Spleen (tissue), 11 donors: ENCODE measurements around the gene AVPR1B. TPM values are rescaled to one million over a fixed set of nuclear protein-coding genes. Genes with fewer than 3 reads are reported as not detected.

ENCODE experiments used
- DNase-seq: peaks from one replicate; pipeline ENCODE4 v3.0.0-alpha.2; 2020
- H3K27ac ChIP-seq, 8 donors: fragments of 200-600 bp; sonication (generic) in 7 of 8; 1 replicate in 4 of 8; 2 replicates in 4 of 8; pipeline versions ENCODE4 v1.5.0 to v1.8.0; 2016 to 2021; ENCODE audit warnings: inconsistent platforms in 4 of 8, mild to moderate bottlenecking in 4 of 8, moderate library complexity in 1 of 8
- H3K27me3 ChIP-seq, 7 donors: fragments of 200-600 bp; sonication (generic) in 6 of 7; replicated peaks in 1 of 7; 1 replicate in 4 of 7; 2 replicates in 3 of 7; pipeline versions ENCODE4 v1.5.0 to v1.8.0; 2016 to 2021; ENCODE audit warnings: inconsistent platforms in 3 of 7, mild to moderate bottlenecking in 1 of 7
- H3K36me3 ChIP-seq, 6 donors: fragments of 200-600 bp; sonication (generic) in 5 of 6; 1 replicate in 4 of 6; 2 replicates in 2 of 6; pipeline versions ENCODE4 v1.5.0 to v1.8.0; 2016 to 2021; ENCODE audit warnings: inconsistent platforms in 2 of 6
- H3K4me1 ChIP-seq, 6 donors: fragments of 200-600 bp; sonication (generic) in 5 of 6; 1 replicate in 3 of 6; 2 replicates in 3 of 6; pipeline versions ENCODE4 v1.5.0 to v1.8.0; 2016 to 2021; ENCODE audit warnings: inconsistent platforms in 3 of 6
- H3K4me3 ChIP-seq, 8 donors: fragments of 200-600 bp; sonication (generic) in 7 of 8; 1 replicate in 4 of 8; 2 replicates in 4 of 8; pipeline versions ENCODE4 v1.5.0 to v1.8.0; 2016 to 2021; ENCODE audit warnings: inconsistent platforms in 4 of 8, mild to moderate bottlenecking in 4 of 8, moderate library complexity in 2 of 8
- H3K9me3 ChIP-seq, 8 donors: fragments of 200-600 bp; sonication (generic) in 7 of 8; 1 replicate in 4 of 8; 2 replicates in 4 of 8; pipeline versions ENCODE4 v1.5.0 to v1.8.0; 2016 to 2021; ENCODE audit warnings: inconsistent platforms in 4 of 8
- POLR2A ChIP-seq, 3 donors: fragments of 450-650 bp; IDR thresholded peaks; one replicate each; pipeline ENCODE4 v1.5.1; 2017; ENCODE audit warnings: antibody characterized with exemption in 3 of 3, mild to moderate bottlenecking in 1 of 3
- POLR2AphosphoS5 ChIP-seq, 3 donors: sonication (generic); formaldehyde crosslinking; IDR thresholded peaks; one replicate each; pipeline ENCODE4 v1.5.1; 2017; ENCODE audit warnings: antibody characterized with exemption in 3 of 3
- WGBS, 5 donors: extraction: QIAGEN DNeasy Blood & Tissue Kit in 3 of 5; methylation state at CpG; one replicate each; pipeline versions ENCODE4 v1.1.5 to v1.1.7; 2013 to 2018; 5-methylcytosine and 5-hydroxymethylcytosine counted together
- intact Hi-C: fragments of 100-400 bp; cut with DNase I; formaldehyde crosslinking; loops from one replicate; pipeline ENCODE4 v1.15.0; 2023; ENCODE audit warnings: low total_unique reads
- polyA plus RNA-seq, 3 donors: library from polyadenylated mRNA; stranded (reverse); fragments of 200-250 nt; gene quantifications; one replicate each; pipeline ENCODE4 v1.2.1, GENCODE V29; 2013
- total RNA-seq, 7 donors: library from RNA; depleted of rRNA in 3 of 7; stranded (reverse); fragments of >200 nt in 3 of 7; fragmentation: NEBNext Ultra II Directional in 4 of 7; extraction: Animal tissue kit (Norgen Biotek cat#: 25700) in 4 of 7; gene quantifications; one replicate each; pipeline versions ENCODE4 v1.1.0 to v1.2.1, GENCODE V29; 2016 to 2021
- TF ChIP-seq, protein P1 (sequence below), 11 experiments: fragments of 200-600 bp in 7 of 11; fragments of 450-650 bp in 4 of 11; sonication (generic) in 4 of 11; IDR thresholded peaks in 8 of 11; conservative IDR thresholded peaks in 3 of 11; 1 replicate in 7 of 11; 2 replicates in 4 of 11; pipeline versions ENCODE4 v1.4.0 to v1.8.0; 2016 to 2021; ENCODE audit warnings: antibody characterized with exemption in 11 of 11, inconsistent platforms in 4 of 11, mild to moderate bottlenecking in 1 of 11
- donor health status: healthy with polysubstance abuse.
- donor health status: DM: no; HTN: no; CAD: no; lungs with moderate emphysema.
- donor health status: DM: no; HTN: no; CAD: no.
- donor health status: Bipolar disorder and iron deficiency.
- donor health status: healthy.
- donor health status: DM: no; HTN: no; CAD: no.
- donor health status: DM: yes; HTN: yes; CAD: no.

Gene AVPR1B
- total and polyA plus RNA-seq, 10 donors = not detected

DNA sequence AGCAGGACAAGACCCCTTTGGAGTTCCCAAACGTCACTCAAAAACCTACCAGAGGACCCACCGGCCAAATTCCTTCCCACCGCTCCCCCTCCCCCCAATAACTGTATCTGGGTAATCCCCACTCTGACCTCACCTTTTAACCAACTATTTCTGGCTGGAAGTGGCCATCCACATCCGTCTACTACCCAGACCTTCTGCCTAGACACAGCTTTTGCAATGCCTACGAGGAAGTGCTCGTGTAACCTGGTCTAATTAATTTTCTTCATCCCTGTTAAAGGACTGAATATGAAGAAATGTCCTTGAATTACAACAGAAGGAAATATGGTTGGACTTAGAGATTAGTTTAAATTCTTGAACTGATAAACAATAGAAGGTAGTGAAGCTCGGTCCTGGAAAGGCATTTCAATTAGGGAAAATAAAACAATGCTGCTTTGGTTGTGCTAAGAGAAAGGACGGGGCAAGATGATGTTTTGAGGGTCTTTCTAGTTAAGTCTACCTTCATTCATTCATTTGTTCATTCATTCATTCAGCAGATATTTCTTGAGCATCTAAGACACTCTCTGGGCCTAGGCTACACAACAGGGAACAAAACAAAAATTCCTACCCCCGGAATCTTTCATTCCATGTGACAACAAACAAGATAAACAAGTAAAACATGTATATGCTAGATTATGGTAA is 18.8 kb downstream of the AVPR1B start:
- no peaks in the 10 kb centered on the region for H3K9me3 ChIP-seq
- H3K4me3 ChIP-seq = no peak overlapping the region

DNA sequence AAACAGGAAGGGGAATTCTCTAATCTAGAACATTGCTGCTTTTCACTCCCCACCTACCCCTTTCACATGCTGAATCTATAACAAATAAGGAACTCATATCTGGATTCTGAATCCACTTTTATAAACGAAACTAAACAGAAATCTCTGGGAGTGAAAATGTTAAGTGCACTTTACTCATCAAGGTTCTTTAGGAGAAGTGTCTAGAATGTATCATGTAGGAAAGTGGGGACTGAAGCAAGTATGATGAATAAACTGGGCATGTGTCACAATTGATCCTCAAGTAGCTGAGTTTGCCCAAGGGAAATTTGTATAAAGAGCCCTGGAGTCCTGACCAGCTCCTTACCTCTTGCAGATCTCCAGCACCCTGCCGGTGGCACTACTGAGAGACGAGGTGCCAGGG is 19.8 kb downstream of the AVPR1B start:
- 55 to 71% (median 63%) methylated on average over 3 of the region's 3 CpGs for WGBS, 5 donors
- TF ChIP-seq POLR2AphosphoS5 (IDR thresholded peaks at IDR 0.05) (no peak), POLR2A (IDR thresholded peaks at IDR 0.05) (no peak)
- TF ChIP-seq, protein P1, sequence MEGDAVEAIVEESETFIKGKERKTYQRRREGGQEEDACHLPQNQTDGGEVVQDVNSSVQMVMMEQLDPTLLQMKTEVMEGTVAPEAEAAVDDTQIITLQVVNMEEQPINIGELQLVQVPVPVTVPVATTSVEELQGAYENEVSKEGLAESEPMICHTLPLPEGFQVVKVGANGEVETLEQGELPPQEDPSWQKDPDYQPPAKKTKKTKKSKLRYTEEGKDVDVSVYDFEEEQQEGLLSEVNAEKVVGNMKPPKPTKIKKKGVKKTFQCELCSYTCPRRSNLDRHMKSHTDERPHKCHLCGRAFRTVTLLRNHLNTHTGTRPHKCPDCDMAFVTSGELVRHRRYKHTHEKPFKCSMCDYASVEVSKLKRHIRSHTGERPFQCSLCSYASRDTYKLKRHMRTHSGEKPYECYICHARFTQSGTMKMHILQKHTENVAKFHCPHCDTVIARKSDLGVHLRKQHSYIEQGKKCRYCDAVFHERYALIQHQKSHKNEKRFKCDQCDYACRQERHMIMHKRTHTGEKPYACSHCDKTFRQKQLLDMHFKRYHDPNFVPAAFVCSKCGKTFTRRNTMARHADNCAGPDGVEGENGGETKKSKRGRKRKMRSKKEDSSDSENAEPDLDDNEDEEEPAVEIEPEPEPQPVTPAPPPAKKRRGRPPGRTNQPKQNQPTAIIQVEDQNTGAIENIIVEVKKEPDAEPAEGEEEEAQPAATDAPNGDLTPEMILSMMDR (IDR thresholded peaks at IDR 0.05 in 8 of 11, conservative IDR thresholded peaks at IDR 0.05 in 3 of 11) = no peak
- DNase-seq = no peak

More for the DNA sequence above, 18.8 kb downstream of the AVPR1B start:
- no peak overlapping the region for H3K27ac ChIP-seq
- H3K27me3 ChIP-seq = peaks cover 0 to 3% (median 0%) of the 10 kb centered on the region in 7 donors
- DNase-seq = no peak
- intact Hi-C loops = no loop called here
- H3K4me1 ChIP-seq = peaks cover 6 to 47% (median 18%) of the 10 kb centered on the region in 6 donors
- 55 to 82% (median 67%) methylated on average over 9 of the region's 9 CpGs for WGBS, 5 donors
- TF ChIP-seq POLR2AphosphoS5 (IDR thresholded peaks at IDR 0.05) (no peak), POLR2A (IDR thresholded peaks at IDR 0.05) (no peak)
- TF ChIP-seq, protein P1 (IDR thresholded peaks at IDR 0.05 in 8 of 11, conservative IDR thresholded peaks at IDR 0.05 in 3 of 11) = no peak
- H3K36me3 ChIP-seq = no peaks in the 10 kb centered on the region

DNA sequence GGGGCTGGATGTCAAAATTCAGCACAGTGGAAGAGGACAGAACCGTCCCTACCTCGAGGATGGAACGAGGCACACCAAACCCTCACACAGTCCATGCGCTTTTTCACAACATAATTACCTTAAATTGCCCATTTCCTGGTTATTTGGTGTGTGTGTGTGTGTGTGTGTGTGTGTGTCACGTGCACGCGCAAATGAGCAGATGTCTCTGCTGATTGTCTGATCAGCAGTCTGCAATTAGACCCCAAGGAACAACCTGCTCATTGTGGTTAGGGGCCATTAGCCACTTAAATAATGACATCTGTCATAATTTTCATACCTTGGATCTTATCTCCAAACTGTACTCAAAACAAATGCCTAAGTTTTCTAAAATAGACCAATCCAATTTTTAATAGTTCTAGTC is 23.2 kb downstream of the AVPR1B start:
- Histone ChIP-seq H3K4me3 (no peak overlapping the region), H3K27me3 (peaks cover 0 to 6% (median 0%) of the 10 kb centered on the region in 7 donors), H3K27ac (no peak overlapping the region), H3K4me1 (peaks cover 0 to 16% (median 0%) of the 10 kb centered on the region in 6 donors), H3K9me3 (no peaks in the 10 kb centered on the region), H3K36me3 (no peaks in the 10 kb centered on the region)
- no peak for DNase-seq
- TF ChIP-seq, protein P1 (IDR thresholded peaks at IDR 0.05 in 8 of 11, conservative IDR thresholded peaks at IDR 0.05 in 3 of 11) = no peak
- TF ChIP-seq POLR2A (IDR thresholded peaks at IDR 0.05) = no peak
- TF ChIP-seq POLR2AphosphoS5 (IDR thresholded peaks at IDR 0.05) = no peak
- WGBS, 5 donors = 16 to 45% (median 25%) methylated on average over 7 of the region's 7 CpGs
- intact Hi-C loops = no loop called here

More for the DNA sequence above, 19.8 kb downstream of the AVPR1B start:
- H3K27me3 ChIP-seq = peaks cover 0 to 6% (median 0%) of the 10 kb centered on the region in 7 donors
- H3K4me1 ChIP-seq = peaks cover 6 to 42% (median 16%) of the 10 kb centered on the region in 6 donors
- no peak overlapping the region for H3K27ac ChIP-seq
- no peaks in the 10 kb centered on the region for H3K9me3 ChIP-seq
- H3K36me3 ChIP-seq = no peaks in the 10 kb centered on the region
- no peak overlapping the region for H3K4me3 ChIP-seq
- intact Hi-C loops = no loop called here

DNA sequence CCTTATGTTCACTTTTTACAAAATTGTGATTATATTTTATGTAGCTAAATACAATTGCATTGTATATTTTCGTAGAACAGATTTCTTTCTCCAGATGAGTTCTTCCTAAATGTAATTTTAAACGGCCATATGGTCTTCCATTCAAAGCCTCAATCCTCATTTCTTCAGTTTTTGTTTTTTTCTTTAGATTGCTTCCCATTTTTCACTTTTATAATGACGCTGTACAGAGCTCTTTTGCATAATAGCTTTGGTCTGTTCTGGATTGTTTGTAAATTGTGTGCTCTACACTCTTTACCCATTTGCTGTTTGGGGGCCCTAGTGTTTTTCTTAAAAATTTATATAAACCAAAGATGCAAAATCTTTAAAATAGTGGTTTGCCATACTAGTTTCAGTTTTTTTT is 27.8 kb downstream of the AVPR1B start:
- Histone ChIP-seq H3K27me3 (peaks cover 0 to 6% (median 0%) of the 10 kb centered on the region in 7 donors), H3K9me3 (no peaks in the 10 kb centered on the region), H3K27ac (no peak overlapping the region), H3K4me3 (no peak overlapping the region), H3K4me1 (no peaks in the 10 kb centered on the region), H3K36me3 (no peaks in the 10 kb centered on the region)
- WGBS, 5 donors = 44 to 68% (median 61%) methylated on average over 3 of the region's 3 CpGs
- intact Hi-C loops = no loop called here
- DNase-seq = no peak
- TF ChIP-seq POLR2A (IDR thresholded peaks at IDR 0.05) = no peak
- TF ChIP-seq, protein P1 (IDR thresholded peaks at IDR 0.05 in 8 of 11, conservative IDR thresholded peaks at IDR 0.05 in 3 of 11) = no peak
- TF ChIP-seq POLR2AphosphoS5 (IDR thresholded peaks at IDR 0.05) = no peak
